ENCODE results near the gene ZBTB37. TPM values are rescaled to one million over a fixed set of nuclear protein-coding genes. Genes with fewer than 3 reads are reported as not detected.

ZBTB37 gene
- total and polyA plus RNA-seq, 3 donors from 2014 or later: 21.2 to 28.7 (median 22.6) TPM

GRCh38 chr1:173864179-173864867 lies 3.9 kb upstream of the ZBTB37 start:
- no peak for TF ChIP-seq CTCF (IDR thresholded peaks at IDR 0.05)
- no peak for TF ChIP-seq POLR2A (IDR thresholded peaks at IDR 0.05)
- DNase-seq: no peak
- H3K27ac ChIP-seq: no peak overlapping the region
- intact Hi-C loops (cut with DNase I; ENCODE audit: low total_unique reads): no loop called here
- no peaks in the 10 kb centered on the region for H3K36me3 ChIP-seq (ENCODE audit: low read depth, missing control alignments)
- WGBS, 2 donors: 80 to 86% methylated on average over 5 of the region's 5 CpGs
- H3K9me3 ChIP-seq: no peaks in the 10 kb centered on the region
- H3K4me1 ChIP-seq: peaks cover 22% of the 10 kb centered on the region
- H3K27me3 ChIP-seq: no peaks in the 10 kb centered on the region
- no peak overlapping the region for H3K4me3 ChIP-seq

GRCh38 chr1:173865468-173866164 lies 2.6 kb upstream of the ZBTB37 start:
- no peak overlapping the region for H3K4me3 ChIP-seq

GRCh38 chr1:173866413-173867115 lies 1.6 kb upstream of the ZBTB37 start:
- Histone ChIP-seq H3K27me3 (no peaks in the 10 kb centered on the region), H3K9me3 (no peaks in the 10 kb centered on the region), H3K27ac (peak overlapping the region in 1 of 2 donors; percentile 92), H3K36me3 (ENCODE audit: low read depth, missing control alignments) (no peaks in the 10 kb centered on the region), H3K4me3 (peak overlapping the region; percentile 78 to 88), H3K4me1 (peaks cover 33% of the 10 kb centered on the region)
- TF ChIP-seq POLR2A (IDR thresholded peaks at IDR 0.05): no peak
- TF ChIP-seq CTCF (IDR thresholded peaks at IDR 0.05): no peak
- WGBS, 2 donors: 8 to 11% methylated on average over 2 of the region's 2 CpGs
- intact Hi-C loops (cut with DNase I; ENCODE audit: low total_unique reads): no loop called here
- DNase-seq: no peak

More at GRCh38 chr1:173865468-173866164, 2.6 kb upstream of the ZBTB37 start:
- no peak for TF ChIP-seq CTCF (IDR thresholded peaks at IDR 0.05)
- no peak for TF ChIP-seq POLR2A (IDR thresholded peaks at IDR 0.05)
- Histone ChIP-seq H3K9me3 (no peaks in the 10 kb centered on the region), H3K27me3 (no peaks in the 10 kb centered on the region), H3K4me1 (peaks cover 30% of the 10 kb centered on the region), H3K27ac (no peak overlapping the region), H3K36me3 (ENCODE audit: low read depth, missing control alignments) (no peaks in the 10 kb centered on the region)
- WGBS, 2 donors: 42 to 53% methylated on average over 4 of the region's 4 CpGs
- intact Hi-C loops (cut with DNase I; ENCODE audit: low total_unique reads): no loop called here
- DNase-seq: no peak

- intact Hi-C loops (cut with DNase I; ENCODE audit: low total_unique reads): no loop called here
- Histone ChIP-seq H3K4me1 (peaks cover 33% of the 10 kb centered on the region), H3K36me3 (ENCODE audit: low read depth, missing control alignments) (no peaks in the 10 kb centered on the region), H3K9me3 (no peaks in the 10 kb centered on the region), H3K27me3 (no peaks in the 10 kb centered on the region), H3K4me3 (peak overlapping the region; percentile 78 to 88), H3K27ac (peak overlapping the region; percentile 92 to 95)
- WGBS, 2 donors: 3% methylated on average over 30 to 32 of the region's 32 CpGs
- DNase-seq: no peak
- no peak for TF ChIP-seq POLR2A (IDR thresholded peaks at IDR 0.05)
- no peak for TF ChIP-seq CTCF (IDR thresholded peaks at IDR 0.05)
Observed at GRCh38 chr1:173867141-173867752, 933 bp upstream of the ZBTB37 start.

All from testis (tissue), 3 donors.